Activated T-helper 17 cell treated with anti-CD3 and anti-CD28 coated beads, Interleukin-2, amount 50 U/mL, for 72 hours (primary cell): ENCODE measurements around the gene SOX13. TPM values are rescaled to one million over a fixed set of nuclear protein-coding genes. Genes with fewer than 3 reads are reported as not detected.

Experiments used
- ATAC-seq: fragments of 150-1000 bp; cut with Tn5 transposase; replicated peaks from 2 replicates; pipeline ENCODE4 v1.10.0; 2021; ENCODE audit warnings: mild to moderate bottlenecking, moderate library complexity
- H3K27ac Mint-ChIP-seq: one replicate; pipeline ENCODE4 v1.8.0; 2022; ENCODE audit warnings: mixed read lengths
- H3K27me3 Mint-ChIP-seq: one replicate; pipeline ENCODE4 v1.8.0; 2022; ENCODE audit warnings: mixed read lengths
- H3K36me3 Mint-ChIP-seq: one replicate; pipeline ENCODE4 v1.8.0; 2022; ENCODE audit warnings: low read depth, mild to moderate bottlenecking, mixed read lengths
- H3K4me1 Mint-ChIP-seq: one replicate; pipeline ENCODE4 v1.8.0; 2022; ENCODE audit warnings: mixed read lengths
- H3K4me3 Mint-ChIP-seq: one replicate; pipeline ENCODE4 v1.8.0; 2022; ENCODE audit warnings: mild to moderate bottlenecking, mixed read lengths
- H3K9me3 Mint-ChIP-seq: one replicate; pipeline ENCODE4 v1.8.0; 2022; ENCODE audit warnings: mixed read lengths
- total RNA-seq, 2 donors: library from RNA; stranded (reverse); gene quantifications; one replicate each; pipeline ENCODE4 v1.2.3, GENCODE V29; 2022

The SOX13 gene
- total RNA-seq, 2 donors from 2014 or later: 0.35 to 4.1 TPM

- Mint-ChIP-seq H3K4me1 (peaks cover 9% of the 10 kb centered on the region), H3K27ac (no peak overlapping the region), H3K9me3 (no peaks in the 10 kb centered on the region), H3K36me3 (no peaks in the 10 kb centered on the region), H3K4me3 (no peak overlapping the region), H3K27me3 (no peaks in the 10 kb centered on the region)
- ATAC-seq: no peak
These were observed 59.8 kb downstream of the SOX13 start for GRCh38 chr1:204132718-204133117.

GRCh38 chr1:204134103-204134502 is 61.2 kb downstream of the SOX13 start:
- Mint-ChIP-seq H3K36me3 (no peaks in the 10 kb centered on the region), H3K27me3 (no peaks in the 10 kb centered on the region), H3K9me3 (no peaks in the 10 kb centered on the region), H3K27ac (no peak overlapping the region), H3K4me3 (no peak overlapping the region), H3K4me1 (no peaks in the 10 kb centered on the region)
- no peak for ATAC-seq

GRCh38 chr1:204136814-204137213 is 63.9 kb downstream of the SOX13 start:
- Mint-ChIP-seq H3K27me3 (no peaks in the 10 kb centered on the region), H3K36me3 (no peaks in the 10 kb centered on the region), H3K4me1 (no peaks in the 10 kb centered on the region), H3K27ac (no peak overlapping the region), H3K4me3 (no peak overlapping the region), H3K9me3 (no peaks in the 10 kb centered on the region)
- no peak for ATAC-seq

- H3K36me3 Mint-ChIP-seq: no peaks in the 10 kb centered on the region
- no peaks in the 10 kb centered on the region for H3K27me3 Mint-ChIP-seq
- no peaks in the 10 kb centered on the region for H3K9me3 Mint-ChIP-seq
- no peaks in the 10 kb centered on the region for H3K4me1 Mint-ChIP-seq
- ATAC-seq: no peak
- no peak overlapping the region for H3K27ac Mint-ChIP-seq
- no peak overlapping the region for H3K4me3 Mint-ChIP-seq
These were observed 66.2 kb downstream of the SOX13 start for GRCh38 chr1:204139088-204139487.

- H3K4me1 Mint-ChIP-seq: no peaks in the 10 kb centered on the region
- no peaks in the 10 kb centered on the region for H3K9me3 Mint-ChIP-seq
- H3K4me3 Mint-ChIP-seq: no peak overlapping the region
- H3K27me3 Mint-ChIP-seq: no peaks in the 10 kb centered on the region
- no peak for ATAC-seq
- H3K27ac Mint-ChIP-seq: no peak overlapping the region
- H3K36me3 Mint-ChIP-seq: no peaks in the 10 kb centered on the region
These were observed 67.0 kb downstream of the SOX13 start for GRCh38 chr1:204139952-204140351.

GRCh38 chr1:204141131-204141530 is 68.2 kb downstream of the SOX13 start:
- Mint-ChIP-seq H3K9me3 (no peaks in the 10 kb centered on the region), H3K27ac (no peak overlapping the region), H3K4me3 (no peak overlapping the region), H3K4me1 (no peaks in the 10 kb centered on the region), H3K36me3 (no peaks in the 10 kb centered on the region), H3K27me3 (no peaks in the 10 kb centered on the region)
- no peak for ATAC-seq

- no peaks in the 10 kb centered on the region for H3K27me3 Mint-ChIP-seq
- no peak overlapping the region for H3K27ac Mint-ChIP-seq
- H3K4me1 Mint-ChIP-seq: no peaks in the 10 kb centered on the region
- ATAC-seq: peak; percentile 31
- no peaks in the 10 kb centered on the region for H3K9me3 Mint-ChIP-seq
- no peaks in the 10 kb centered on the region for H3K36me3 Mint-ChIP-seq
- no peak overlapping the region for H3K4me3 Mint-ChIP-seq
These were observed 69.4 kb downstream of the SOX13 start for GRCh38 chr1:204142032-204142974.

- H3K4me1 Mint-ChIP-seq: no peaks in the 10 kb centered on the region
These were observed 70.5 kb downstream of the SOX13 start for GRCh38 chr1:204143276-204144041.

GRCh38 chr1:204145033-204145504 is 72.2 kb downstream of the SOX13 start:
- H3K36me3 Mint-ChIP-seq: no peaks in the 10 kb centered on the region
- H3K27me3 Mint-ChIP-seq: no peaks in the 10 kb centered on the region
- no peaks in the 10 kb centered on the region for H3K9me3 Mint-ChIP-seq
- no peak overlapping the region for H3K4me3 Mint-ChIP-seq
- no peaks in the 10 kb centered on the region for H3K4me1 Mint-ChIP-seq
- no peak for ATAC-seq
- H3K27ac Mint-ChIP-seq: no peak overlapping the region

More at GRCh38 chr1:204143276-204144041, 70.5 kb downstream of the SOX13 start:
- Mint-ChIP-seq H3K36me3 (no peaks in the 10 kb centered on the region), H3K27me3 (no peaks in the 10 kb centered on the region), H3K4me3 (no peak overlapping the region), H3K9me3 (no peaks in the 10 kb centered on the region), H3K27ac (no peak overlapping the region)
- ATAC-seq: no peak

- H3K27me3 Mint-ChIP-seq: no peaks in the 10 kb centered on the region
- ATAC-seq: no peak
- H3K4me3 Mint-ChIP-seq: no peak overlapping the region
- H3K9me3 Mint-ChIP-seq: no peaks in the 10 kb centered on the region
- H3K27ac Mint-ChIP-seq: no peak overlapping the region
- H3K4me1 Mint-ChIP-seq: no peaks in the 10 kb centered on the region
- no peaks in the 10 kb centered on the region for H3K36me3 Mint-ChIP-seq
These were observed 73.4 kb downstream of the SOX13 start for GRCh38 chr1:204146309-204146708.

GRCh38 chr1:204146965-204147364 is 74.0 kb downstream of the SOX13 start:
- no peak for ATAC-seq
- no peak overlapping the region for H3K27ac Mint-ChIP-seq
- H3K9me3 Mint-ChIP-seq: no peaks in the 10 kb centered on the region
- H3K27me3 Mint-ChIP-seq: no peaks in the 10 kb centered on the region
- H3K4me1 Mint-ChIP-seq: no peaks in the 10 kb centered on the region
- H3K36me3 Mint-ChIP-seq: no peaks in the 10 kb centered on the region
- no peak overlapping the region for H3K4me3 Mint-ChIP-seq

GRCh38 chr1:204147406-204148383 is 74.8 kb downstream of the SOX13 start:
- H3K27me3 Mint-ChIP-seq: no peaks in the 10 kb centered on the region
- H3K27ac Mint-ChIP-seq: no peak overlapping the region
- H3K36me3 Mint-ChIP-seq: no peaks in the 10 kb centered on the region
- H3K9me3 Mint-ChIP-seq: no peaks in the 10 kb centered on the region
- no peaks in the 10 kb centered on the region for H3K4me1 Mint-ChIP-seq
- H3K4me3 Mint-ChIP-seq: no peak overlapping the region
- no peak for ATAC-seq

- no peaks in the 10 kb centered on the region for H3K27me3 Mint-ChIP-seq
- no peaks in the 10 kb centered on the region for H3K9me3 Mint-ChIP-seq
- H3K4me3 Mint-ChIP-seq: no peak overlapping the region
- no peaks in the 10 kb centered on the region for H3K36me3 Mint-ChIP-seq
- no peaks in the 10 kb centered on the region for H3K4me1 Mint-ChIP-seq
- no peak overlapping the region for H3K27ac Mint-ChIP-seq
- ATAC-seq: no peak
These were observed 76.2 kb downstream of the SOX13 start for GRCh38 chr1:204149107-204149506.
